Right ventricle myocardium superior (tissue), 1 donor: ENCODE data around the gene COX7B2. TPM values are rescaled to one million over a fixed set of nuclear protein-coding genes. Genes with fewer than 3 reads are reported as not detected.

Source experiments
- ATAC-seq: fragments of 200-7000 bp; cut with Tn5 transposase; one replicate; pipeline ENCODE4 v1.9.1; 2020; ENCODE audit warnings: mild to moderate bottlenecking; ENCODE audit not compliant: poor library complexity
- DNase-seq: peaks from one replicate; pipeline ENCODE4 v3.0.0-alpha.2; 2020
- intact Hi-C: fragments of 100-400 bp; cut with DNase I; formaldehyde crosslinking; loops from one replicate; pipeline ENCODE4 v1.11.2; 2022
- total RNA-seq: library from RNA; stranded (reverse); fragmentation: NEBNext Ultra II Directional; extraction: Animal tissue kit (Norgen Biotek cat#: 25700); gene quantifications from one replicate; pipeline ENCODE4 v1.2.1, GENCODE V29; 2021
- donor health status: DM: no; HTN: yes; CAD: no; lungs with severe emphysema.

COX7B2 gene
- total RNA-seq, 1 donor from 2014 or later: not detected

GRCh38 chr4:46908148-46908547 lies 897 bp downstream of the COX7B2 start:
- DNase-seq: no peak
- intact Hi-C loops: no loop called here
- ATAC-seq: no peak

- no peak for DNase-seq
- intact Hi-C loops: no loop called here
- ATAC-seq: no peak
Measured at GRCh38 chr4:46900082-46900481, 9.0 kb downstream of the COX7B2 start.

- DNase-seq: no peak
- intact Hi-C loops: no loop called here
- no peak for ATAC-seq
Measured at GRCh38 chr4:46894826-46895225, 14.2 kb downstream of the COX7B2 start.

GRCh38 chr4:46890056-46890455 lies 19.0 kb downstream of the COX7B2 start:
- no peak for ATAC-seq
- no peak for DNase-seq
- intact Hi-C loops: no loop called here

- DNase-seq: no peak
- ATAC-seq: no peak
- intact Hi-C loops: no loop called here
Measured at GRCh38 chr4:46889410-46889809, 19.6 kb downstream of the COX7B2 start.

- intact Hi-C loops: no loop called here
- ATAC-seq (no peak), DNase-seq (no peak)
Measured at GRCh38 chr4:46886711-46887110, 22.3 kb downstream of the COX7B2 start.

GRCh38 chr4:46878641-46879040 lies 30.4 kb downstream of the COX7B2 start:
- ATAC-seq (no peak), DNase-seq (no peak)
- intact Hi-C loops: no loop called here

GRCh38 chr4:46874811-46875210 lies 34.2 kb downstream of the COX7B2 start:
- DNase-seq: no peak
- intact Hi-C loops: no loop called here
- no peak for ATAC-seq

- DNase-seq: no peak
- intact Hi-C loops: no loop called here
- ATAC-seq: no peak
Measured at GRCh38 chr4:46870411-46870810, 38.6 kb downstream of the COX7B2 start.

- intact Hi-C loops: no loop called here
- DNase-seq (no peak), ATAC-seq (no peak)
Measured at GRCh38 chr4:46856333-46856732, 52.7 kb downstream of the COX7B2 start.

- no peak for ATAC-seq
- no peak for DNase-seq
- intact Hi-C loops: no loop called here
Measured at GRCh38 chr4:46852800-46853199, 56.2 kb downstream of the COX7B2 start.

GRCh38 chr4:46850026-46850425 lies 59.0 kb downstream of the COX7B2 start:
- intact Hi-C loops: no loop called here
- DNase-seq (no peak), ATAC-seq (no peak)

GRCh38 chr4:46844325-46844917 lies 64.6 kb downstream of the COX7B2 start:
- no peak for DNase-seq
- intact Hi-C loops: loop anchor here (5.0 kb wide), 1 partner anchor 188 kb away; the partner anchor contains the start of gene GABRB1
- no peak for ATAC-seq

GRCh38 chr4:46839128-46839527 lies 69.9 kb downstream of the COX7B2 start:
- ATAC-seq (no peak), DNase-seq (no peak)
- intact Hi-C loops: no loop called here

- no peak for ATAC-seq
- intact Hi-C loops: no loop called here
- no peak for DNase-seq
Measured at GRCh38 chr4:46837639-46838038, 71.4 kb downstream of the COX7B2 start.

- intact Hi-C loops: no loop called here
- ATAC-seq (no peak), DNase-seq (no peak)
Measured at GRCh38 chr4:46836584-46836983, 72.5 kb downstream of the COX7B2 start.

- intact Hi-C loops: no loop called here
- ATAC-seq: no peak
- no peak for DNase-seq
Measured at GRCh38 chr4:46830971-46831454, 78.0 kb downstream of the COX7B2 start.

- no peak for ATAC-seq
- intact Hi-C loops: no loop called here
- DNase-seq: no peak
Measured at GRCh38 chr4:46820154-46820553, 88.9 kb downstream of the COX7B2 start.

- ATAC-seq: no peak
- intact Hi-C loops: no loop called here
- DNase-seq: no peak
Measured at GRCh38 chr4:46819095-46819494, 90.0 kb downstream of the COX7B2 start.

GRCh38 chr4:46818604-46819003 lies 90.4 kb downstream of the COX7B2 start:
- intact Hi-C loops: no loop called here
- ATAC-seq: no peak
- no peak for DNase-seq

GRCh38 chr4:46817806-46818205 lies 91.2 kb downstream of the COX7B2 start:
- intact Hi-C loops: no loop called here
- ATAC-seq (no peak), DNase-seq (no peak)
